NCI-H1436 (cell line): ENCODE data around the gene GSK3B.

Source experiments
- DNase-seq: peaks from one replicate; lab custom pipeline; 2025; lab: John Stamatoyannopoulos, UW

The GSK3B gene

GRCh38 chr3:119873646-119874045 lies 220.6 kb downstream of the GSK3B start:
- no peak for DNase-seq

- DNase-seq: no peak
These were observed 221.5 kb downstream of the GSK3B start for GRCh38 chr3:119872773-119873172.

- no peak for DNase-seq
These were observed 222.7 kb downstream of the GSK3B start for GRCh38 chr3:119871571-119871970.

- DNase-seq: no peak
These were observed 223.7 kb downstream of the GSK3B start for GRCh38 chr3:119870512-119870911.

GRCh38 chr3:119864476-119864875 lies 229.8 kb downstream of the GSK3B start:
- no peak for DNase-seq

GRCh38 chr3:119862616-119863015 lies 231.6 kb downstream of the GSK3B start:
- DNase-seq: no peak

- no peak for DNase-seq
These were observed 232.6 kb downstream of the GSK3B start for GRCh38 chr3:119861681-119862080.

- DNase-seq: no peak
These were observed 234.5 kb downstream of the GSK3B start for GRCh38 chr3:119859728-119860127.

GRCh38 chr3:119858957-119859356 lies 235.3 kb downstream of the GSK3B start:
- no peak for DNase-seq

GRCh38 chr3:119856695-119857094 lies 237.6 kb downstream of the GSK3B start:
- DNase-seq: no peak

GRCh38 chr3:119849126-119849525 lies 245.1 kb downstream of the GSK3B start:
- DNase-seq: no peak

- DNase-seq: no peak
These were observed 252.3 kb downstream of the GSK3B start for GRCh38 chr3:119841808-119842471.

GRCh38 chr3:119835556-119835955 lies 258.7 kb downstream of the GSK3B start:
- no peak for DNase-seq

GRCh38 chr3:119834754-119835370 lies 259.4 kb downstream of the GSK3B start:
- no peak for DNase-seq

GRCh38 chr3:119831941-119832371 lies 262.3 kb downstream of the GSK3B start:
- no peak for DNase-seq

- DNase-seq: no peak
These were observed 263.2 kb downstream of the GSK3B start for GRCh38 chr3:119831022-119831421.

- DNase-seq: no peak
These were observed 264.8 kb downstream of the GSK3B start for GRCh38 chr3:119829420-119829819.

- DNase-seq: no peak
These were observed 267.3 kb downstream of the GSK3B start for GRCh38 chr3:119826711-119827608.

GRCh38 chr3:119825820-119826219 lies 268.4 kb downstream of the GSK3B start:
- DNase-seq: no peak

- DNase-seq: no peak
These were observed 274.4 kb downstream of the GSK3B start for GRCh38 chr3:119819806-119820205.

GRCh38 chr3:119818937-119819336 lies 275.3 kb downstream of the GSK3B start:
- DNase-seq: no peak

GRCh38 chr3:119817583-119818363 lies 276.5 kb downstream of the GSK3B start:
- DNase-seq: no peak
